DND-41 (cell line): ENCODE data around the gene MISP3.

Experiments used
- EZH2 ChIP-seq: IDR thresholded peaks from 3 replicates; pipeline ENCODE4 v1.6.1; 2012; ENCODE audit warnings: borderline replicate concordance, low read depth, mild to moderate bottlenecking, moderate library complexity, low read length, inconsistent platforms; ENCODE audit not compliant: severe bottlenecking
- TF ChIP-seq, protein P1 (sequence below): IDR thresholded peaks from 2 replicates; pipeline ENCODE4 v1.5.1; 2012; ENCODE audit warnings: borderline replicate concordance, low read length, moderate library complexity, mild to moderate bottlenecking; ENCODE audit not compliant: poor library complexity, severe bottlenecking; ENCODE audit errors: extremely low read depth

DNA sequence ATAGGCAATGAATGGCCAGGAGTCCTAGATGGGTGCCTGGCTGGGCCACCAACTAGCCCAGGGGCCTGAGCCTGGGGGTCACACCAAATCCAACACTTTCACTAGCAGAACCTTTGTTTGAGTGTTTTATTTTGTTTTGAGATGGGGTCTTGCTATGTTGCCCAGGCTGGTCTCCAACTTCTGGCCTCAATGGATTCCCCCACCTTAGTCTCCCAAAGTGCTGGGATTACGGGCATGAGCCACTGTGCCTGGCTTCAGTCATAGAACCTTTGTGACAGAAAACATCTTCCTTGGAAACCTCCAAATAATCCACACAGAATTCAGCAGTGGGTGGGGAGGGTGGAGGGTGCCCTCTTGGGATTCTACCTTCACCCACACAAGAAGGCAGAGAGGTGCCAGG is 38.9 kb downstream of the MISP3 start:
- TF ChIP-seq, protein P1, sequence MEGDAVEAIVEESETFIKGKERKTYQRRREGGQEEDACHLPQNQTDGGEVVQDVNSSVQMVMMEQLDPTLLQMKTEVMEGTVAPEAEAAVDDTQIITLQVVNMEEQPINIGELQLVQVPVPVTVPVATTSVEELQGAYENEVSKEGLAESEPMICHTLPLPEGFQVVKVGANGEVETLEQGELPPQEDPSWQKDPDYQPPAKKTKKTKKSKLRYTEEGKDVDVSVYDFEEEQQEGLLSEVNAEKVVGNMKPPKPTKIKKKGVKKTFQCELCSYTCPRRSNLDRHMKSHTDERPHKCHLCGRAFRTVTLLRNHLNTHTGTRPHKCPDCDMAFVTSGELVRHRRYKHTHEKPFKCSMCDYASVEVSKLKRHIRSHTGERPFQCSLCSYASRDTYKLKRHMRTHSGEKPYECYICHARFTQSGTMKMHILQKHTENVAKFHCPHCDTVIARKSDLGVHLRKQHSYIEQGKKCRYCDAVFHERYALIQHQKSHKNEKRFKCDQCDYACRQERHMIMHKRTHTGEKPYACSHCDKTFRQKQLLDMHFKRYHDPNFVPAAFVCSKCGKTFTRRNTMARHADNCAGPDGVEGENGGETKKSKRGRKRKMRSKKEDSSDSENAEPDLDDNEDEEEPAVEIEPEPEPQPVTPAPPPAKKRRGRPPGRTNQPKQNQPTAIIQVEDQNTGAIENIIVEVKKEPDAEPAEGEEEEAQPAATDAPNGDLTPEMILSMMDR, result no peak
- no peak for TF ChIP-seq EZH2
